ENCODE measurements around the gene MCL1.

The MCL1 gene

GRCh38 chr1:150525348-150525747 lies 54.1 kb downstream of the MCL1 start:
- Histone ChIP-seq H3K27me3 (ENCODE audit: insufficient read depth, poor library complexity, severe bottlenecking) (no peaks in the 10 kb centered on the region), H3K36me3 (ENCODE audit: low read depth) (no peaks in the 10 kb centered on the region), H3K4me1 (ENCODE audit: insufficient read depth, poor library complexity, severe bottlenecking) (peaks cover 7% of the 10 kb centered on the region), H3K9me3 (ENCODE audit: severe bottlenecking) (no peaks in the 10 kb centered on the region), H3K4me3 (ENCODE audit: severe bottlenecking) (no peak overlapping the region), H3K27ac (ENCODE audit: poor library complexity, severe bottlenecking) (no peak overlapping the region)
- no peak for DNase-seq (ENCODE audit: low spot score)
- no peak for ATAC-seq (ENCODE audit: low read depth)
- TF ChIP-seq CTCF (IDR thresholded peaks at IDR 0.05; ENCODE audit: poor library complexity, severe bottlenecking), result no peak

Data from RWPE2 (cell line).